HFF-Myc (cell line): ENCODE data around the gene FAF1.
"Not testable (repeated sequence)": the region's sequence is repeated elsewhere in the genome, so short reads cannot be mapped to it uniquely, and the experiment has no call there.

Experiments
- DNase-seq: peaks from one replicate; pipeline ENCODE4 v3.0.0-alpha.2; 2011; ENCODE audit warnings: low read depth; ENCODE audit errors: extremely low read depth
- H3K4me3 ChIP-seq: replicated peaks from 2 replicates; pipeline ENCODE4 v1.5.1; 2011; ENCODE audit warnings: low read depth, mild to moderate bottlenecking, control low read depth, low read length
- CTCF ChIP-seq: IDR thresholded peaks from 2 replicates; pipeline ENCODE4 v1.5.1; 2012; ENCODE audit warnings: mild to moderate bottlenecking, low read depth, low read length, control low read depth; ENCODE audit errors: missing control alignments

FAF1 gene

GRCh38 chr1:50780797-50781196 is 179.3 kb downstream of the FAF1 start:
- DNase-seq: no peak
- TF ChIP-seq CTCF: no peak
- no peak overlapping the region for H3K4me3 ChIP-seq

GRCh38 chr1:50779801-50780200 is 180.3 kb downstream of the FAF1 start:
- DNase-seq: no peak
- no peak overlapping the region for H3K4me3 ChIP-seq
- TF ChIP-seq CTCF: no peak

- no peak for TF ChIP-seq CTCF
- H3K4me3 ChIP-seq: no peak overlapping the region
- no peak for DNase-seq
These were observed 184.3 kb downstream of the FAF1 start for GRCh38 chr1:50775740-50776139.

- TF ChIP-seq CTCF: peak; percentile 59
- no peak overlapping the region for H3K4me3 ChIP-seq
- peak; percentile 46 for DNase-seq
These were observed 185.2 kb downstream of the FAF1 start for GRCh38 chr1:50774759-50775351.

- TF ChIP-seq CTCF: no peak
- no peak overlapping the region for H3K4me3 ChIP-seq
- DNase-seq: no peak
These were observed 193.4 kb downstream of the FAF1 start for GRCh38 chr1:50766688-50767087.

GRCh38 chr1:50756543-50756942 is 203.5 kb downstream of the FAF1 start:
- DNase-seq, H3K4me3 ChIP-seq: not testable (repeated sequence)

- not testable (repeated sequence) for DNase-seq, H3K4me3 ChIP-seq
These were observed 205.3 kb downstream of the FAF1 start for GRCh38 chr1:50754764-50755163.

- DNase-seq: peak; percentile 14
- H3K4me3 ChIP-seq: no peak overlapping the region
- peak; percentile 58 for TF ChIP-seq CTCF
These were observed 209.9 kb downstream of the FAF1 start for GRCh38 chr1:50750021-50750619.
